DND-41 (cell line): ENCODE measurements around the gene GNAZ.

Experiments used
- EZH2 ChIP-seq: IDR thresholded peaks from 3 replicates; pipeline ENCODE4 v1.6.1; 2012; ENCODE audit warnings: borderline replicate concordance, low read depth, mild to moderate bottlenecking, moderate library complexity, low read length, inconsistent platforms; ENCODE audit not compliant: severe bottlenecking
- TF ChIP-seq, protein P1 (sequence below): IDR thresholded peaks from 2 replicates; pipeline ENCODE4 v1.5.1; 2012; ENCODE audit warnings: borderline replicate concordance, low read length, moderate library complexity, mild to moderate bottlenecking; ENCODE audit not compliant: poor library complexity, severe bottlenecking; ENCODE audit errors: extremely low read depth

DNA sequence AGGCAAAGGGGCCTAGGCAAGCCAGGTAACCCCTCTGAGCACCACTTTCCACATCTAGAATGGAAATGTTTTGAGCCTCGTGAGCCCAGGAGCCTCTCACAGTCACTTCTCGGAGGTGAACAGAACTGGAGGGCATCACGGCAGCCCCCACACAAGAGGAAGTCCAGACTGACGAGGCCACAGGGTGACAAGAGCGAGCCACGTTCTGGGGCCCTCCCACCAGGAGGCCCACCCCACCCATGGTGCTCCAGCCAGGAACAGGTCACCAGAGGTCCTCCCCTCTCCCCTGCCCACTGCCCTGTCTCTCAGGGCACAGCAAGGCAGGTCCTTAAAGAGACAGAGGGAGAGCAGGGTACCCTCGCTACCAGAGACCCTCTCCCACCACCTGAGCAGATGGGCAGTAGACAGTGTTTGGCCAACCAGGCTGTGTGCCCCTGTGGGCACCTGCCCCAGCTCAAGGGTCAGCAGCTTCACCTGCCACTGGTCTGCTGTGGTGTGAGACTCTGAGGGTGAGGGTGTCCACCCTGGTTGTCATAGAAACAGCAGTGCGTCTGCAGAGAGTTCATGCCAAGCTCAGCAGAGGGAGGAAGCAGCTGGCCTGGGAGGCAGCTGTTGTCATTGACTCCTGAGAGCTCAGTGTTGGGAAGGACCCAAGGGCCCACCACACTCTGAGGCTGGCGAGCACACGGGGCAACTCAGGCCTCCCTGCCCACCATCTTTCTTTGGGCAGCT, 40.0 kb downstream of the GNAZ start:
- TF ChIP-seq, protein P1, sequence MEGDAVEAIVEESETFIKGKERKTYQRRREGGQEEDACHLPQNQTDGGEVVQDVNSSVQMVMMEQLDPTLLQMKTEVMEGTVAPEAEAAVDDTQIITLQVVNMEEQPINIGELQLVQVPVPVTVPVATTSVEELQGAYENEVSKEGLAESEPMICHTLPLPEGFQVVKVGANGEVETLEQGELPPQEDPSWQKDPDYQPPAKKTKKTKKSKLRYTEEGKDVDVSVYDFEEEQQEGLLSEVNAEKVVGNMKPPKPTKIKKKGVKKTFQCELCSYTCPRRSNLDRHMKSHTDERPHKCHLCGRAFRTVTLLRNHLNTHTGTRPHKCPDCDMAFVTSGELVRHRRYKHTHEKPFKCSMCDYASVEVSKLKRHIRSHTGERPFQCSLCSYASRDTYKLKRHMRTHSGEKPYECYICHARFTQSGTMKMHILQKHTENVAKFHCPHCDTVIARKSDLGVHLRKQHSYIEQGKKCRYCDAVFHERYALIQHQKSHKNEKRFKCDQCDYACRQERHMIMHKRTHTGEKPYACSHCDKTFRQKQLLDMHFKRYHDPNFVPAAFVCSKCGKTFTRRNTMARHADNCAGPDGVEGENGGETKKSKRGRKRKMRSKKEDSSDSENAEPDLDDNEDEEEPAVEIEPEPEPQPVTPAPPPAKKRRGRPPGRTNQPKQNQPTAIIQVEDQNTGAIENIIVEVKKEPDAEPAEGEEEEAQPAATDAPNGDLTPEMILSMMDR, result no peak
- TF ChIP-seq EZH2, result no peak
